ENCODE measurements around the gene DSP.

Gene DSP

DNA sequence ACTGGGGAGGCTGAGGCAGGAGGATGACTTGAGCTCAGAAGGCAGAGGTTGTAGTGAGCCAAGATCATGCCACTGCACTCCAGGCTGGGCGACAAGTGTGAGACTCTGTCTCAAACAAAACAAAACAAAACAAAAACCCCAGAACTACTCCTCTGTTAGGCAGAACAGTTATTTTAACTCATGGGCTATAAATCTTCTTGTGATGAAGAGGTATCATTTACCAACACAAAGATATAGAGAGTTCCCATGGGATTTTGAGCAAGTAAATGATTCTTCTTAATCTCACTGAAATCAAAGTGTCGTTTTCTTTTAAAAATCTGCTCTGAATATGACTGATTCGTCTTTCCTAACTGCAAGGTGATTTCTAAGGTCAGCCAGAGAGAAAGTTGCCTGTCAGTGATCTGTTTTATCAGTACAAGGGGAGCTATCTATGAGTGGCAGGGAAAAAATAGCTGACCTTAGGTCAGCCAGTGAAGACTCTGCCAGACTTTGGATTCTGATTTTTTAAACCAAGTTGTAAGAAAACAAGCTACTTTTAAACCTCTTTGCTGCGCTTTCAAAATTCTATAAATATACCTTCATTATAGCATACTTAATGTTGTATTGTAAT, 3.8 kb upstream of the DSP start:
- H3K4me1 ChIP-seq (ENCODE audit: control insufficient read depth, low read depth, low read length), result peaks cover 13% of the 10 kb centered on the region
- no peak overlapping the region for H3K4me3 ChIP-seq (ENCODE audit: low read length)
- no peaks in the 10 kb centered on the region for H3K9me3 ChIP-seq (ENCODE audit: control insufficient read depth, low read depth, low read length)
- no peak overlapping the region for H3K27ac ChIP-seq (ENCODE audit: low read length)
- peaks cover 40% of the 10 kb centered on the region for H3K27me3 ChIP-seq (ENCODE audit: control insufficient read depth, insufficient read depth, low read length)
- H3K9ac ChIP-seq (ENCODE audit: low read length), result no peak overlapping the region
- no peaks in the 10 kb centered on the region for H3K36me3 ChIP-seq (ENCODE audit: control insufficient read depth, low read depth, low read length)

DNA sequence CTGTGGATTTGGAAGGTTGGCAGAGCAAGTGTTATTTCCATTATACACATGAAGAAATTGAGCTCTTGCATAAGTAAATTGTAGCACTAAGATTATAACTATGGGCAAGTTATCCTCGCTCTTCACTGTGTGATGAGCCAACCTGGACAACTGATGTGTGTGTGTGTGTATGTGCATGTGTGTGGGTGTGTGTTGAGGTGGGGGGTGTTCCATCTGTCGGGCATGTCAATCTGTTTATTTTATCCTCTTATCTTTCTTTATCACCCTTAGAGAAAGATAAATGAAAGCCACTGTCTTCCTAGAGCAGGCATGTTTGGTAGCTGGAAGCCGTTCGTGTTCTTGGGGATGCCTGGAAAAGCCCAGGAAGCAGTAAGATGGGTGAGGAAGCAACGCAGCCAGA, 3.0 kb upstream of the DSP start:
- no peaks in the 10 kb centered on the region for H3K9me3 ChIP-seq (ENCODE audit: control insufficient read depth, low read depth, low read length)
- peaks cover 12% of the 10 kb centered on the region for H3K4me1 ChIP-seq (ENCODE audit: control insufficient read depth, low read depth, low read length)
- no peak overlapping the region for H3K9ac ChIP-seq (ENCODE audit: low read length)
- H3K4me3 ChIP-seq (ENCODE audit: low read length), result no peak overlapping the region
- no peaks in the 10 kb centered on the region for H3K36me3 ChIP-seq (ENCODE audit: control insufficient read depth, low read depth, low read length)
- no peak overlapping the region for H3K27ac ChIP-seq (ENCODE audit: low read length)
- peaks cover 45% of the 10 kb centered on the region for H3K27me3 ChIP-seq (ENCODE audit: control insufficient read depth, insufficient read depth, low read length)

DNA sequence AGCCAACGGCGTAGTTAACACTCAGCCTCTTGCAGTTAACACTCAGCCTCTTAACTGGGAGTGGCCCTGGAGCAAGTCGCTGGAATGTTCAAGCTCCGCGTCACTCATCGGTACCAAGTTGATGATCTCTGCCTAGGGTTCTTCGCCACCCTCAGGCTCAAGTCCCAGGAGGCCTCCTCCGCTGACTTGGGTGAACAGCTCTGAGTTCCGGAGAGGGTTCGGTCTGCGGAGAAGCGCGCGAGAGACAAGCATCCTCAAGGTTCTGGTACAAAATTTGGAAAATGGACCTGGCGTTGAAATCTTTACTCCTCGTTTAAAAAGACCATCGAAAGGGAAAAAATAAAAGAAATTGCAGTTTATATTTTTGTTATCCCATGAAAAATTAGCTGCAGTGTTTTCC, 876 bp upstream of the DSP start:
- no peak overlapping the region for H3K27ac ChIP-seq (ENCODE audit: low read length)
- H3K9me3 ChIP-seq (ENCODE audit: control insufficient read depth, low read depth, low read length), result no peaks in the 10 kb centered on the region
- peak overlapping the region; percentile 79 for H3K4me3 ChIP-seq (ENCODE audit: low read length)
- peaks cover 66% of the 10 kb centered on the region for H3K27me3 ChIP-seq (ENCODE audit: control insufficient read depth, insufficient read depth, low read length)
- H3K36me3 ChIP-seq (ENCODE audit: control insufficient read depth, low read depth, low read length), result no peaks in the 10 kb centered on the region
- peaks cover 33% of the 10 kb centered on the region for H3K4me1 ChIP-seq (ENCODE audit: control insufficient read depth, low read depth, low read length)
- peak overlapping the region; percentile 76 for H3K9ac ChIP-seq (ENCODE audit: low read length)

DNA sequence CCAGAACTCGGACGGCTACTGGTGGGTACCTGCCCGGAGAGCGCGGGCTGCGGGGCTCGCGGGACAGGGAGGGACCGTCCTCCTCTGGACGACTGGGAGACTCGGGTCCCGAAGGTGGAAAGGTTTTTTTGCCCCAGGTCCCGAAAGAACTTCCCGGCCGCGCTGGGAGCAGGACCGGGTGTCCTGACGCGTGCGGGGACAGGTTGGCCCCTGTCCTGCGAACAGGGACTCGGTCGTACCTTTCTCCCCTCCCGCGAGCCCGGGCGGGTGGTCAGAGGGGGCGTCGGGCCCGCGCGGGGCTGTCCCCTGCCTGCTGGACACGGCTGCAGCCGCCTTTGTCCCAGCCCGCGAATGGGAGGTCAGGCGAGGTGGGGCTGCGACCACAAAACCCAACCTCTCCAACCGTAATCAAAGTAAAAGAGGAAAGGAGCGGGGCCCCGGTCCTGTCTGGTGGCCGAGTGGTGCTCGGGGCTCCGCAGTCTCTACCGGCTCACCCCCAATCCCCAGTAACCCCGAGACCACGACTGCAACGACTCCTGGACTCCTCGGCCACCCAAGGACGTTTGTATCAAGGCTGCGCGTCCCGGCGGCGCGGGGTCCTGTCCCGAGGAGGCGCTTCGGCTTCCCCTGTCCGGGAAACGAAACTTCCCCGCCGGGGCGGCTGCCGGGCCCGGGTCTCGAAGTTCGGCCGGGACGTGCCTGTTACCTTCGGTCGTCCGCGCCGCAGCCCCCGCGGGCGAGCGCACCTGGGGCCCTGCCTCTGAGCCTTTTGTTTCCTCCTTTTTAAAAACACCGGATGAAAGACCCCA, 798 bp downstream of the DSP start:
- H3K9ac ChIP-seq (ENCODE audit: low read length), result peak overlapping the region; percentile 76
- H3K27ac ChIP-seq (ENCODE audit: low read length), result no peak overlapping the region
- H3K27me3 ChIP-seq (ENCODE audit: control insufficient read depth, insufficient read depth, low read length), result peaks cover 66% of the 10 kb centered on the region
- H3K4me1 ChIP-seq (ENCODE audit: control insufficient read depth, low read depth, low read length), result peaks cover 33% of the 10 kb centered on the region
- no peaks in the 10 kb centered on the region for H3K36me3 ChIP-seq (ENCODE audit: control insufficient read depth, low read depth, low read length)
- H3K9me3 ChIP-seq (ENCODE audit: control insufficient read depth, low read depth, low read length), result no peaks in the 10 kb centered on the region
- H3K4me3 ChIP-seq (ENCODE audit: low read length), result peak overlapping the region; percentile 79

DNA sequence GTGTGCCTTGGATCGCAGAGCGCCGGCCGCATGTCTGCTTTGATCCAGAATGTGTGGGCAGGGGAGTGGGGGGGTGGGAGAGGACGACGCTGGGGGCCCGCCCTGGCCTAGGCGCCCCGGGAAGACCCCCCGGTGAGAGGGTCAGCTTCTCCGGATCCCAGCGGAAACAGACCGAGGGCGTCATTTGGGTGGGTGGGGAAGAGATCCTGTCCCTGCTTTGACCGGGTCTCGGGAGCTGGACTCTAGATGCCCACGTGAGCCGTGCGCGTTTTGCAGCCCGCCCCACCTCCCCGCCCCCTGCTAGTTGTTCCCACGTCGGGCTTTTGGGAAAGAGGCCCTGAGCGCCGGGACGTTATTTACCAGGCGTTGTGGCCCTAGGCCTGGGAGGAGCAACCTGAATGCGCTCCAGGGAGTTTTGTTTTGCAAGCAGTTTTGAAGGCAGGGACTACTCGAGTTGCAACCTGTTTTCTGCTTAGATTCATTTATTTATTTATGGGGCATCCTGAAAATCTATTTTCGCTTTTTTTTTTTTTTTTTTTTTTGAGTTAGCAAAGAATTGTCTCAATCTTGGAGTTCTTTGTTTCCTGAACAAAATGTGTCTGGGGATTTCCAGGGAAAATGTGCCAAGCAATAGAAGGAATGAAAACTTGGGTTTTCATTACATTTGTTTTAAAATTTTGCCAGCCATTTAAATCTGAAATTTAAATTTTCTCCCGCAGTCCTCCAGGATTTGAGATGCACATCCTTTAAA, 1.6 kb downstream of the DSP start:
- Histone ChIP-seq H3K9ac (ENCODE audit: low read length) (peak overlapping the region; percentile 76), H3K27ac (ENCODE audit: low read length) (no peak overlapping the region), H3K4me3 (ENCODE audit: low read length) (peak overlapping the region; percentile 79), H3K27me3 (ENCODE audit: control insufficient read depth, insufficient read depth, low read length) (peaks cover 59% of the 10 kb centered on the region), H3K9me3 (ENCODE audit: control insufficient read depth, low read depth, low read length) (no peaks in the 10 kb centered on the region), H3K36me3 (ENCODE audit: control insufficient read depth, low read depth, low read length) (no peaks in the 10 kb centered on the region), H3K4me1 (ENCODE audit: control insufficient read depth, low read depth, low read length) (peaks cover 33% of the 10 kb centered on the region)

DNA sequence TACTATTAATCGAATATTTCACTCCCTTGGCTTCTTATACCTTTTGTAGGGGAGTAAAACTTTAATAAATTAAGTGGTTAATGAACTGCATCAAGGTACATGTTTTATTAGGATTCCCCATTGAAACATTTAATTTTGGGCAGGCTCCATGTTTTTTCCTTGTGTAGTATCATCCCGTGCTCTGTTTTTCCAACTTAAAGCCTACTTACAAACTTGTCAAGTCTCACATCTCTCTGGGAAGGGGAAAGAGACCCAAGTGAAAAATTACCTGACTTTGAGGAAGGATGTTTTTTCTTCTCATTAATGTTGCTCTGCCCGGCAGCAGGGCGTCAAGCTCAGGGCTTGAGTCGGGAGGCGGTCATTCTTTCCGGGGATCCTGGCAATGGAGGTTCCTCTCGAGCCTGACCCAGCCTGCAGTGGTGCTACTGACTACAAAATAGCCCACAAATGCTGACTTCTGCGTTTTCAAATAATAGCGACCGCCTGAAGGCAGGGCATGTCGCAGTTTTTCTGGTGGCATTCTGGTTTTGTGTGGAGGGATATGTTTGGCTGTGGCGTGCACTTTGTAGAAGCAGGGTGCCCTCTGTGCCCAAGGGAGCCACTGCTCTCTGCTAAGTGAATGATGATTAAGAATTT, 2.4 kb downstream of the DSP start:
- Histone ChIP-seq H3K4me3 (ENCODE audit: low read length) (peak overlapping the region; percentile 79), H3K9me3 (ENCODE audit: control insufficient read depth, low read depth, low read length) (no peaks in the 10 kb centered on the region), H3K36me3 (ENCODE audit: control insufficient read depth, low read depth, low read length) (no peaks in the 10 kb centered on the region), H3K27ac (ENCODE audit: low read length) (no peak overlapping the region), H3K9ac (ENCODE audit: low read length) (peak overlapping the region; percentile 52), H3K27me3 (ENCODE audit: control insufficient read depth, insufficient read depth, low read length) (peaks cover 50% of the 10 kb centered on the region), H3K4me1 (ENCODE audit: control insufficient read depth, low read depth, low read length) (peaks cover 42% of the 10 kb centered on the region)

DNA sequence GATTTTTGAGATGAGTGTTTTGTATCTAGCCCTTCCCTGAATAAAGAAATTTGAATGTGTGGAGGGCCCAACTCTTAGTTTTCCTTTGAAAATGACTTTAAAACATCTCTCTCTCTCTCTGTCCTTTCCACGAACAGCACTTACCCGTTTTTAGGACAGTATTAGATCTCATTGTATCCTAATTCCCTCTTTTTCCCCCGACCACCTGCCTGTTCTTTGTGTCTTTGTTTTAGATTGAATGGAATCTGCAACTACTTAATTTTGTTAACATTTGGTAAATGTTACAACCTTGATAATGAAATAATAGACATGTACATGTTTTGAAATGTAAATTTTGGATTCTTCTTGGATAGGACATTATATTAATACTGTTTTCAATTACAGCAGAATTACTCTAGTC, 3.1 kb downstream of the DSP start:
- Histone ChIP-seq H3K9ac (ENCODE audit: low read length) (peak overlapping the region; percentile 52), H3K4me1 (ENCODE audit: control insufficient read depth, low read depth, low read length) (peaks cover 42% of the 10 kb centered on the region), H3K36me3 (ENCODE audit: control insufficient read depth, low read depth, low read length) (no peaks in the 10 kb centered on the region), H3K27ac (ENCODE audit: low read length) (no peak overlapping the region), H3K4me3 (ENCODE audit: low read length) (peak overlapping the region; percentile 79), H3K27me3 (ENCODE audit: control insufficient read depth, insufficient read depth, low read length) (peaks cover 43% of the 10 kb centered on the region), H3K9me3 (ENCODE audit: control insufficient read depth, low read depth, low read length) (no peaks in the 10 kb centered on the region)

DNA sequence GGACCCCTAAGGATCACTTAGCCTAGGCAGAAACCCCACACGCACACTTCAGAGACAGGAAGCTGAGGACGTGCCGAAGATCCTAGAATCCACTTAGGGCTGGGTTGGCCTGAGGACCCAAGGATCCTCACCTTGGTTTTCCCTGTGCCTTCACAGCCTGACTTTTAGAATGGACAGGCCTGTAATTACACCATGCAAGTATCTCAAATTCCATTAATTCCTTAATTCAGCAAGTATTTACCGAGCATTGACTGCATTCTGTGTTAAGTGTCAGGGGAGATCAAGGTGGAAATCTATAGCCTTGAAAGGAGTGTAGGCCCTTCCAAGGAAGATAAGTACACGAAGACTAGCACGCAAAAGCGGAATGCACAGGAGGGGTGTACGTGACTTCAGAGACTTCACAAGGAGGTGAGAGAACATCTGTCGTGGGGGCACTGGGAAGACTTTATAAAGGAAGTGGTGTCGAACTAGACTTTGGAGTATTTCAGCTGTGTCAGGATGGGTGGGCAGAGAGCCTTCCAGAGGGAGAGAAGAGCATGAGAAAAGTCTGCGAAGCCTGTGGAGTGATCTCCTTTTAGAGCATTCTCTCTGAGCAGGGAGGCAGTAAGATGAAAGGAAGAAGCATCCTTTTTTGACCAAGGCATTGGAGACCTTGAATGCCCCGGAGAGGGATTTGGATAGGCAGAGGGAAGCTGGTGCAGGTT, 4.0 kb downstream of the DSP start:
- no peak overlapping the region for H3K27ac ChIP-seq (ENCODE audit: low read length)
- H3K4me1 ChIP-seq (ENCODE audit: control insufficient read depth, low read depth, low read length), result peaks cover 39% of the 10 kb centered on the region
- H3K4me3 ChIP-seq (ENCODE audit: low read length), result no peak overlapping the region
- H3K9me3 ChIP-seq (ENCODE audit: control insufficient read depth, low read depth, low read length), result no peaks in the 10 kb centered on the region
- H3K36me3 ChIP-seq (ENCODE audit: control insufficient read depth, low read depth, low read length), result no peaks in the 10 kb centered on the region
- H3K27me3 ChIP-seq (ENCODE audit: control insufficient read depth, insufficient read depth, low read length), result peaks cover 35% of the 10 kb centered on the region
- H3K9ac ChIP-seq (ENCODE audit: low read length), result no peak overlapping the region

DNA sequence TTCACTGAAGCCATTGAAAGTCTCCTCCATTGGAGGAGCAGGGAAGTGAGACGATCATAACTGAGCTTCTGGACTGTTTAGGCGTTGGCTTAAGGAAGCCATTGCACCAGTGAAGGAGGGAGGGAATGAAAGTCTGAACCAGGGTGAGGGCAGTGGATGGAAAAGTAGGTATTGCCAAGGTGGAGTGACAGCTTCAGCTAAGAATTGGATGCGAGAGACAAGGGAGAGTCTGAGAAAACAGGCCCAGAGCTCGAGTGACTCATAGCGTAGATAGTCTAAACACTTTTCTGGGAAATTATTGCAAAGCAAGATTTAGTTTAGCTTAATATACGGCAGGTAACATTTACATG, 4.5 kb downstream of the DSP start:
- Histone ChIP-seq H3K4me3 (ENCODE audit: low read length) (no peak overlapping the region), H3K27ac (ENCODE audit: low read length) (no peak overlapping the region), H3K9me3 (ENCODE audit: control insufficient read depth, low read depth, low read length) (no peaks in the 10 kb centered on the region), H3K4me1 (ENCODE audit: control insufficient read depth, low read depth, low read length) (peaks cover 34% of the 10 kb centered on the region), H3K36me3 (ENCODE audit: control insufficient read depth, low read depth, low read length) (no peaks in the 10 kb centered on the region), H3K27me3 (ENCODE audit: control insufficient read depth, insufficient read depth, low read length) (peaks cover 29% of the 10 kb centered on the region), H3K9ac (ENCODE audit: low read length) (no peak overlapping the region)

DNA sequence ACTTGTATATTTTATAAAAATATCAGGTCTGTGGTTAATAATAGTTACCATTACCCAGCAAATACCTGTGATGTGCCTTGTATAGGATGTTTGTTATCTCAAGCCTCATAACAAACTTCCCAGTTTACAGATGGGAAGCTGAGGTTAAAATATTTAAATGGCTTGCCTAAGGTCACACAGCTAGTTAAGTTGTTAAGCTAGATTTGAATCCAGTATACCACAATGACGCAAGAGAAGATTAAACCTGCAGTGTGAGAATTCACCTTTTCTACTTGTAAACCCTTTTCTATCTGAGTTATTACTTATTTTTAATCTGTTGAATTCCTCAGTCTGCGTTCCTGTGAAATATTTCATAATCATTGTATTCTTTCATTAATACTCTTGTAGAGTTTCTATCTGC, 4.9 kb downstream of the DSP start:
- Histone ChIP-seq H3K4me3 (ENCODE audit: low read length) (no peak overlapping the region), H3K27me3 (ENCODE audit: control insufficient read depth, insufficient read depth, low read length) (peaks cover 26% of the 10 kb centered on the region), H3K4me1 (ENCODE audit: control insufficient read depth, low read depth, low read length) (peaks cover 34% of the 10 kb centered on the region), H3K27ac (ENCODE audit: low read length) (no peak overlapping the region), H3K36me3 (ENCODE audit: control insufficient read depth, low read depth, low read length) (no peaks in the 10 kb centered on the region), H3K9me3 (ENCODE audit: control insufficient read depth, low read depth, low read length) (no peaks in the 10 kb centered on the region), H3K9ac (ENCODE audit: low read length) (no peak overlapping the region)

DNA sequence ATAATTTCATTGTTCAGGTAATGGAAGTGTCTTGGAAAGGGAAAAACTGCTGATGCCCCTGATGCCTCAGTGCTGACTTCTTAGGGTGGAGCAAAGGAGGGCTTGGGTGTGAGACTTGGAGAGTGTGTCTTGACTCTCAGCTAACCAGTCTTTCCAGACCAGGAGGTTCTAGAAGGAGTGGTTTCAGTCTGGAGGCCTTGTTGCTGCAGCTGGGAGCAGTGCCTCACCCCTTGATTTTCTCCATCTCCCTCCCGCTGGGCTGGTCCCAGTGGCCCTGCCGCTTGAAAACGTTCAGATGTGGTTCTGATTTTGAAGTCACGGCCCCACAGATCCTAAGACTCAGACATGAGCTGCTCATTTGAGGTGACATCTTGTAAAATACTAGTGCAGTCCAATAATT, 5.4 kb downstream of the DSP start:
- no peak overlapping the region for H3K27ac ChIP-seq (ENCODE audit: low read length)
- no peak overlapping the region for H3K9ac ChIP-seq (ENCODE audit: low read length)
- peaks cover 26% of the 10 kb centered on the region for H3K27me3 ChIP-seq (ENCODE audit: control insufficient read depth, insufficient read depth, low read length)
- H3K36me3 ChIP-seq (ENCODE audit: control insufficient read depth, low read depth, low read length), result no peaks in the 10 kb centered on the region
- H3K4me1 ChIP-seq (ENCODE audit: control insufficient read depth, low read depth, low read length), result peaks cover 34% of the 10 kb centered on the region
- H3K4me3 ChIP-seq (ENCODE audit: low read length), result no peak overlapping the region
- H3K9me3 ChIP-seq (ENCODE audit: control insufficient read depth, low read depth, low read length), result no peaks in the 10 kb centered on the region
